Upper lobe of left lung (tissue), 6 donors: ENCODE measurements around the gene COL6A3. TPM values are rescaled to one million over a fixed set of nuclear protein-coding genes. Genes with fewer than 3 reads are reported as not detected.

Source experiments
- ATAC-seq, 2 donors: fragments of 200-7000 bp; cut with Tn5 transposase; one replicate each; pipeline ENCODE4 v1.9.1; 2022; ENCODE audit warnings: mild to moderate bottlenecking in 2 of 2, moderate library complexity in 2 of 2; ENCODE audit not compliant: low FRiP score in 2 of 2
- DNase-seq, 2 donors: peaks; one replicate each; pipeline ENCODE4 v3.0.0-alpha.2; 2019 to 2020
- H3K27ac ChIP-seq, 4 donors: fragments of 200-600 bp; sonication (generic); one replicate each; pipeline ENCODE4 v1.5.1; 2016 to 2019
- H3K27me3 ChIP-seq, 4 donors: fragments of 200-600 bp; sonication (generic); one replicate each; pipeline ENCODE4 v1.5.1; 2017 to 2019
- H3K36me3 ChIP-seq, 4 donors: fragments of 200-600 bp; sonication (generic); one replicate each; pipeline ENCODE4 v1.5.1; 2016 to 2019
- H3K4me1 ChIP-seq, 4 donors: fragments of 200-600 bp; sonication (generic); one replicate each; pipeline ENCODE4 v1.5.1; 2018 to 2019
- H3K4me3 ChIP-seq, 4 donors: fragments of 200-600 bp; sonication (generic); one replicate each; pipeline ENCODE4 v1.5.1; 2017 to 2019; ENCODE audit warnings: mild to moderate bottlenecking in 2 of 4, moderate library complexity in 1 of 4
- H3K9me3 ChIP-seq, 4 donors: fragments of 200-600 bp; sonication (generic); one replicate each; pipeline ENCODE4 v1.5.1; 2018 to 2019
- CTCF ChIP-seq, 6 experiments: fragments of 450-650 bp in 4 of 6; fragments of 200-600 bp in 2 of 6; sonication (generic) in 2 of 6; IDR thresholded peaks; one replicate each; pipeline ENCODE4 v1.5.1; 2016 to 2019; ENCODE audit warnings: antibody characterized with exemption in 6 of 6
- EP300 ChIP-seq, 4 donors: sonication (generic); formaldehyde crosslinking; IDR thresholded peaks; one replicate each; pipeline ENCODE4 v1.5.1; 2017; ENCODE audit warnings: antibody characterized with exemption in 4 of 4, control low read depth in 2 of 4
- POLR2A ChIP-seq, 4 donors: fragments of 450-650 bp; IDR thresholded peaks; one replicate each; pipeline ENCODE4 v1.5.1; 2016 to 2017; ENCODE audit warnings: antibody characterized with exemption in 4 of 4, mild to moderate bottlenecking in 2 of 4
- POLR2AphosphoS5 ChIP-seq, 2 donors: sonication (generic); formaldehyde crosslinking; IDR thresholded peaks; one replicate each; pipeline ENCODE4 v1.5.1; 2017; ENCODE audit warnings: antibody characterized with exemption in 2 of 2
- WGBS, 2 donors: methylation state at CpG; one replicate each; pipeline ENCODE4 v1.1.5; 2017 to 2018; 5-methylcytosine and 5-hydroxymethylcytosine counted together
- total RNA-seq, 6 donors: library from RNA; depleted of rRNA in 4 of 6; stranded (reverse); fragments of >200 nt in 4 of 6; gene quantifications; one replicate each; pipeline versions ENCODE4 v1.1.0 to v1.2.1, GENCODE V29; 2016 to 2021
- donor health status: DM: no; HTN: no; CAD: no; lungs with moderate emphysema.
- donor health status: DM: no; HTN: yes; CAD: no; lungs with severe emphysema.

The COL6A3 gene
- total RNA-seq, 6 donors from 2014 or later, result 34.4 to 199 (median 71.9) TPM

DNA sequence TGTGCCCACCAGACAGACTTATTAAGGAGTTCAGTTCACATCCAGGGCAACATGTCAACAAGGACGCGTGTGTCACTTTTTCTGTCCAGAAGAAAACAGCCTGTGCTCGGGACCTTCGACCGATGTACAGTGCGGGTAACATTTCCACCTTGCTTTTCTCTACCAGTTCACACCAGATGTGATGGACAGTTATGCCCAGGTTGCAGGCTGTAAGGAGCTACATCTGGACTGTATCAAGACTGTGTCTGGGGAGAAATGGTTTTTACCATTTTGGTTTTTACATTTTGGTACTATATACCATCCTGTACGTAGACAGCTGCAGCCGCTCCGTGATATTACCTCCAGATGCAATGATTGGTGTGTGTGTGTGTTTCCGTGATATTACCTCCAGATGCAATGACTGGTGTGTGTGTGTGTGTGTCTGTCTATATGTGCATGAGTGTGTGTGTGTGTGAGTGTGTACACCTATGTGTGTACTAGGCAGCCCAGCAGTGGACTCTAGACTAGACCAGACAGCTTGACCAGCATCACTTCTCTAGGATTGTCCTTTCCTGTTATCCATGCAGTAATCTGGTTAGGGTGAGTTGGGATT is 118.0 kb downstream of the COL6A3 start:
- Histone ChIP-seq H3K9me3 (peaks cover 0 to 5% (median 0%) of the 10 kb centered on the region in 4 donors), H3K27ac (no peak overlapping the region), H3K27me3 (no peaks in the 10 kb centered on the region), H3K36me3 (no peaks in the 10 kb centered on the region), H3K4me3 (no peak overlapping the region), H3K4me1 (peaks cover 15 to 36% (median 21%) of the 10 kb centered on the region in 4 donors)
- DNase-seq, result no peak
- TF ChIP-seq CTCF (IDR thresholded peaks at IDR 0.05) (no peak), EP300 (IDR thresholded peaks at IDR 0.05) (no peak), POLR2A (IDR thresholded peaks at IDR 0.05) (no peak), POLR2AphosphoS5 (IDR thresholded peaks at IDR 0.05) (no peak)
- WGBS, 2 donors, result 97 to 98% methylated on average over 10 of the region's 10 CpGs
- ATAC-seq, result no peak

DNA sequence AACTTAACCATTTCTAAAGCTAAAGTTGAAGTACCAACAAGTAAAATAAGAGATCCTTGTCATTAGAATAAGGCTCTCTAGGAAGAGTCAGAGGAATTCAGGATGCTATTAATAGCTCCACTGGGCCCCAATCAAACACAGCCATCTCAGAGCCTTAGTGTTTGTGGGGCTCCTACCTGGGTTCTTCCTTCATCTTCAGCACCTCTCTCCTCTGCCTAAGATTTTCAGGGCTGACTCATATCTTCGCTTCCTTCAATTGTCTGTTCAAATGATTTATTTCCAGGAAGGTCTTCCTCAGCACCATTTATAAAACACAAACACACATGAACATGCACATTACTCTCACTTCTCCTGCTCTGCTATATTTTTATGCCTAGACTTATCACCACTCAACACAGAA is 119.5 kb downstream of the COL6A3 start:
- 67 to 76% methylated on average over 1 of the region's 1 CpG for WGBS, 2 donors
- Histone ChIP-seq H3K27me3 (no peaks in the 10 kb centered on the region), H3K4me1 (peaks cover 24 to 41% (median 29%) of the 10 kb centered on the region in 4 donors), H3K36me3 (no peaks in the 10 kb centered on the region), H3K9me3 (peaks cover 0 to 5% (median 0%) of the 10 kb centered on the region in 4 donors), H3K4me3 (no peak overlapping the region), H3K27ac (no peak overlapping the region)
- ATAC-seq (no peak), DNase-seq (no peak)
- no peak for TF ChIP-seq CTCF (IDR thresholded peaks at IDR 0.05)
- no peak for TF ChIP-seq EP300 (IDR thresholded peaks at IDR 0.05)
- no peak for TF ChIP-seq POLR2A (IDR thresholded peaks at IDR 0.05)
- TF ChIP-seq POLR2AphosphoS5 (IDR thresholded peaks at IDR 0.05), result no peak

DNA sequence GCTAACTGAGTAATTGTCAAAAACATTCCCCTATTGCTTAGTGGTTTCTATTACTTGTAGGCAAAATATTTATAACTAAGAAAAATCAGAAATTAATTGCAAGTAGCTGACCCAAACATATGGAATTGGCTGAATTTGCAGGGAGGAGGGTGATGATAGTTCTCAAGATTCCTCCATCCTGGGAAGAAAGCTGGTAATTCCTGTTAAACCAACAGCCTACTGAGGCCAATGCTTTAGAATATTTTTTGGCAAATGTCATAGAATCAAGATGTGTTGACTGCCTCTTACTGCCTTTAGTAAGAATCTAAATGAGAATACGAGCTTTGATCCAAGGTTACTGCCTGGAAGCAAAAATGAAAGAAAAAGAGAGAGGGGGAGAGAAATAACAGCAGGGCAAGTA is 120.0 kb downstream of the COL6A3 start:
- DNase-seq, result no peak
- TF ChIP-seq POLR2AphosphoS5 (IDR thresholded peaks at IDR 0.05), result no peak
- no peak for TF ChIP-seq EP300 (IDR thresholded peaks at IDR 0.05)
- no peak for TF ChIP-seq CTCF (IDR thresholded peaks at IDR 0.05)
- TF ChIP-seq POLR2A (IDR thresholded peaks at IDR 0.05), result no peak
- 42 to 43% methylated on average over 1 of the region's 1 CpG for WGBS, 2 donors
- H3K9me3 ChIP-seq, result peaks cover 0 to 5% (median 0%) of the 10 kb centered on the region in 4 donors
- no peaks in the 10 kb centered on the region for H3K27me3 ChIP-seq
- no peak overlapping the region for H3K27ac ChIP-seq
- ATAC-seq, result no peak
- no peak overlapping the region for H3K4me3 ChIP-seq
- no peaks in the 10 kb centered on the region for H3K36me3 ChIP-seq
- H3K4me1 ChIP-seq, result peaks cover 24 to 36% (median 29%) of the 10 kb centered on the region in 4 donors

- ATAC-seq (peak; percentile 88 to 90), DNase-seq (peak; percentile 86 to 92)
- H3K9me3 ChIP-seq, result peaks cover 0 to 5% (median 0%) of the 10 kb centered on the region in 4 donors
- peak overlapping the region in 3 of 4 donors; percentile 3 to 17 (median 16) for H3K4me3 ChIP-seq
- H3K27ac ChIP-seq, result peak overlapping the region; percentile 69 to 78 (median 74)
- TF ChIP-seq POLR2AphosphoS5 (IDR thresholded peaks at IDR 0.05) (peak; percentile 74 to 84), EP300 (IDR thresholded peaks at IDR 0.05) (peak in 1 of 4 donors; percentile 48), POLR2A (IDR thresholded peaks at IDR 0.05) (peak in 1 of 4 donors; percentile 48), CTCF (IDR thresholded peaks at IDR 0.05) (no peak)
- no peaks in the 10 kb centered on the region for H3K36me3 ChIP-seq
- WGBS, 2 donors, result 1% methylated on average over 20 of the region's 20 CpGs
- H3K4me1 ChIP-seq, result peaks cover 17 to 20% (median 18%) of the 10 kb centered on the region in 4 donors
- H3K27me3 ChIP-seq, result no peaks in the 10 kb centered on the region
Measured at GRCh38 chr2:237291138-237291792, 122.7 kb downstream of the COL6A3 start.
